ENCODE results near the gene FBXO21.

DNA sequence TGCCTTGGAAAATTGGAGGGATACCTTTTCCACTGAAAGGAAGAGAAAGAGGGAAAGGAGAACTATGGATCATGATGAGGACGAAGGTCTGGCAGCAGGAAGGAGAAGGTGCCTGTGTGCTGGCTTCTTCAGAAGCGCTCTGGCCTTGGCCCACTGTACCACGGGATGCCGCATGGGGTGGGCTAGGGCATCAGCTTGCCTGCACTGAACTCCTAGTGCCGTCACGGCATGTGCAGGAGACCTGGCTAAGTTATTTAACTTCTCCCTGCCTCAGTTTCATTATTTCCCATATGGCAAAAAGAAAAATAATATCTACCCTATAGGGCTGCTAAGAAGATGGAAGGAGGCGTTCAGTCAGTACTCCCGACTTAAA is 28.1 kb downstream of the FBXO21 start:
- TF ChIP-seq, protein P1, sequence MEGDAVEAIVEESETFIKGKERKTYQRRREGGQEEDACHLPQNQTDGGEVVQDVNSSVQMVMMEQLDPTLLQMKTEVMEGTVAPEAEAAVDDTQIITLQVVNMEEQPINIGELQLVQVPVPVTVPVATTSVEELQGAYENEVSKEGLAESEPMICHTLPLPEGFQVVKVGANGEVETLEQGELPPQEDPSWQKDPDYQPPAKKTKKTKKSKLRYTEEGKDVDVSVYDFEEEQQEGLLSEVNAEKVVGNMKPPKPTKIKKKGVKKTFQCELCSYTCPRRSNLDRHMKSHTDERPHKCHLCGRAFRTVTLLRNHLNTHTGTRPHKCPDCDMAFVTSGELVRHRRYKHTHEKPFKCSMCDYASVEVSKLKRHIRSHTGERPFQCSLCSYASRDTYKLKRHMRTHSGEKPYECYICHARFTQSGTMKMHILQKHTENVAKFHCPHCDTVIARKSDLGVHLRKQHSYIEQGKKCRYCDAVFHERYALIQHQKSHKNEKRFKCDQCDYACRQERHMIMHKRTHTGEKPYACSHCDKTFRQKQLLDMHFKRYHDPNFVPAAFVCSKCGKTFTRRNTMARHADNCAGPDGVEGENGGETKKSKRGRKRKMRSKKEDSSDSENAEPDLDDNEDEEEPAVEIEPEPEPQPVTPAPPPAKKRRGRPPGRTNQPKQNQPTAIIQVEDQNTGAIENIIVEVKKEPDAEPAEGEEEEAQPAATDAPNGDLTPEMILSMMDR (conservative IDR thresholded peaks at IDR 0.05) = no peak
- no peak for TF ChIP-seq EZH2 (IDR thresholded peaks at IDR 0.05; ENCODE audit: low read depth)

Data from PC-9 (cell line).